C4-2B (cell line): ENCODE data around the gene SFTA2.

Experiments
- ZFX ChIP-seq: fragments of 450-650 bp; IDR thresholded peaks from 2 replicates; pipeline ENCODE4 v1.6.1; 2017
- TF ChIP-seq, protein P1 (sequence below): fragments of 450-650 bp; conservative IDR thresholded peaks from 2 replicates; pipeline ENCODE4 v1.5.1; 2017; ENCODE audit warnings: mild to moderate bottlenecking

- TF ChIP-seq, protein P1, sequence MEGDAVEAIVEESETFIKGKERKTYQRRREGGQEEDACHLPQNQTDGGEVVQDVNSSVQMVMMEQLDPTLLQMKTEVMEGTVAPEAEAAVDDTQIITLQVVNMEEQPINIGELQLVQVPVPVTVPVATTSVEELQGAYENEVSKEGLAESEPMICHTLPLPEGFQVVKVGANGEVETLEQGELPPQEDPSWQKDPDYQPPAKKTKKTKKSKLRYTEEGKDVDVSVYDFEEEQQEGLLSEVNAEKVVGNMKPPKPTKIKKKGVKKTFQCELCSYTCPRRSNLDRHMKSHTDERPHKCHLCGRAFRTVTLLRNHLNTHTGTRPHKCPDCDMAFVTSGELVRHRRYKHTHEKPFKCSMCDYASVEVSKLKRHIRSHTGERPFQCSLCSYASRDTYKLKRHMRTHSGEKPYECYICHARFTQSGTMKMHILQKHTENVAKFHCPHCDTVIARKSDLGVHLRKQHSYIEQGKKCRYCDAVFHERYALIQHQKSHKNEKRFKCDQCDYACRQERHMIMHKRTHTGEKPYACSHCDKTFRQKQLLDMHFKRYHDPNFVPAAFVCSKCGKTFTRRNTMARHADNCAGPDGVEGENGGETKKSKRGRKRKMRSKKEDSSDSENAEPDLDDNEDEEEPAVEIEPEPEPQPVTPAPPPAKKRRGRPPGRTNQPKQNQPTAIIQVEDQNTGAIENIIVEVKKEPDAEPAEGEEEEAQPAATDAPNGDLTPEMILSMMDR: no peak
- TF ChIP-seq ZFX: no peak
Measured at GRCh38 chr6:30888816-30889495, 43.0 kb downstream of the SFTA2 start.
